Neural progenitor cell (in vitro differentiated cells): ENCODE data around the gene SPAG7. TPM values are rescaled to one million over a fixed set of nuclear protein-coding genes. Genes with fewer than 3 reads are reported as not detected.

Source experiments
- DNase-seq: peaks from one replicate; pipeline ENCODE4 v3.0.0-alpha.2; 2016; ENCODE audit warnings: low spot score
- H2AFZ ChIP-seq: fragments of 200-600 bp; sonication (generic); replicated peaks from 2 replicates; pipeline ENCODE4 v1.6.1; 2016; ENCODE audit warnings: antibody characterized with exemption
- H3F3A ChIP-seq: fragments of 200-600 bp; sonication (generic); 2 replicates; pipeline ENCODE4 v1.6.1; 2016; ENCODE audit warnings: antibody characterized with exemption, low read depth
- H3K27ac ChIP-seq: fragments of 200-600 bp; sonication (generic); 2 replicates; pipeline ENCODE4 v1.5.1; 2016; ENCODE audit warnings: mild to moderate bottlenecking
- H3K27me3 ChIP-seq: fragments of 200-600 bp; sonication (generic); 2 replicates; pipeline ENCODE4 v1.6.1; 2016; ENCODE audit warnings: mild to moderate bottlenecking, moderate library complexity
- H3K36me3 ChIP-seq: fragments of 200-600 bp; sonication (generic); 2 replicates; pipeline ENCODE4 v1.5.1; 2016
- H3K4me1 ChIP-seq: fragments of 200-600 bp; sonication (generic); 2 replicates; pipeline ENCODE4 v1.6.1; 2016; ENCODE audit warnings: mixed run types
- H3K4me2 ChIP-seq: fragments of 200-600 bp; sonication (generic); 2 replicates; pipeline ENCODE4 v1.6.1; 2016
- H3K4me3 ChIP-seq: fragments of 200-600 bp; sonication (generic); 2 replicates; pipeline ENCODE4 v1.5.1; 2016
- H3K79me2 ChIP-seq: fragments of 200-600 bp; sonication (generic); 2 replicates; pipeline ENCODE4 v1.6.1; 2016; ENCODE audit warnings: low read depth
- H3K9ac ChIP-seq: fragments of 200-600 bp; sonication (generic); 2 replicates; pipeline ENCODE4 v1.6.1; 2016
- H3K9me3 ChIP-seq: fragments of 200-600 bp; sonication (generic); 2 replicates; pipeline ENCODE4 v1.5.1; 2016; ENCODE audit warnings: low read depth
- H4K20me1 ChIP-seq: fragments of 200-600 bp; sonication (generic); 2 replicates; pipeline ENCODE4 v1.6.1; 2016; ENCODE audit warnings: low read depth
- H3K27ac Mint-ChIP-seq: 3 replicates; pipeline ENCODE4 v1.8.0; 2021; ENCODE audit warnings: mixed read lengths
- H3K27me3 Mint-ChIP-seq: 2 replicates; pipeline ENCODE4 v1.8.0; 2022; ENCODE audit warnings: low read depth, mild to moderate bottlenecking, inconsistent platforms, moderate library complexity, mixed read lengths; ENCODE audit not compliant: insufficient read depth
- H3K36me3 Mint-ChIP-seq: 3 replicates; pipeline ENCODE4 v1.8.0; 2021; ENCODE audit warnings: mixed read lengths
- H3K4me1 Mint-ChIP-seq: 3 replicates; pipeline ENCODE4 v1.8.0; 2021; ENCODE audit warnings: mixed read lengths
- H3K4me3 Mint-ChIP-seq: 3 replicates; pipeline ENCODE4 v1.8.0; 2021; ENCODE audit warnings: mild to moderate bottlenecking, moderate library complexity, mixed read lengths
- H3K9me3 Mint-ChIP-seq: 3 replicates; pipeline ENCODE4 v1.8.0; 2020; ENCODE audit warnings: mixed read lengths
- CTCF ChIP-seq: fragments of 200-600 bp; sonication (generic); IDR thresholded peaks from 2 replicates; pipeline ENCODE4 v1.5.1; 2017; ENCODE audit warnings: antibody characterized with exemption, mild to moderate bottlenecking
- EZH2 ChIP-seq: fragments of 200-600 bp; sonication (generic); IDR thresholded peaks from 2 replicates; pipeline ENCODE4 v1.6.1; 2017; ENCODE audit warnings: antibody characterized with exemption, mild to moderate bottlenecking, moderate library complexity
- EZH2phosphoT487 ChIP-seq: fragments of 200-600 bp; sonication (generic); IDR thresholded peaks from 2 replicates; pipeline ENCODE4 v1.6.1; 2017; ENCODE audit warnings: antibody characterized with exemption
- total RNA-seq: library from RNA; depleted of rRNA; stranded (reverse); fragments of >200 nt; gene quantifications from 2 replicates; pipeline ENCODE4 v1.2.3, GENCODE V29; 2015; ENCODE audit warnings: low replicate concordance

SPAG7 gene
- total RNA-seq, 1 donor from 2014 or later = 79.7 TPM

GRCh38 chr17:4945944-4946280 lies 21.7 kb downstream of the SPAG7 start:
- no peaks in the 10 kb centered on the region for H3K27me3 ChIP-seq
- H3K79me2 ChIP-seq = peaks cover 74% of the 10 kb centered on the region
- H4K20me1 ChIP-seq = peaks cover 53% of the 10 kb centered on the region
- peak overlapping the region; percentile 62 for H3K9ac ChIP-seq
- Mint-ChIP-seq H3K36me3 (peaks cover 27% of the 10 kb centered on the region), H3K27ac (no peak overlapping the region), H3K4me3 (peak overlapping the region; percentile 93), H3K27me3 (peaks cover 13% of the 10 kb centered on the region), H3K9me3 (no peaks in the 10 kb centered on the region), H3K4me1 (peaks cover 41% of the 10 kb centered on the region)
- TF ChIP-seq EZH2phosphoT487 (no peak), EZH2 (no peak), CTCF (no peak)
- no peak for DNase-seq
- no peak overlapping the region for H2AFZ ChIP-seq
- H3K4me1 ChIP-seq = peaks cover 16% of the 10 kb centered on the region
- no peaks in the 10 kb centered on the region for H3K36me3 ChIP-seq
- H3K4me2 ChIP-seq = peak overlapping the region; percentile 87
- no peaks in the 10 kb centered on the region for H3K9me3 ChIP-seq
- H3K4me3 ChIP-seq = no peak overlapping the region
- H3K27ac ChIP-seq = no peak overlapping the region
- H3F3A ChIP-seq = peaks cover 89% of the 10 kb centered on the region

- Histone ChIP-seq H3K27me3 (no peaks in the 10 kb centered on the region), H2AFZ (no peak overlapping the region), H3K4me2 (no peak overlapping the region), H3K79me2 (peaks cover 78% of the 10 kb centered on the region), H3K36me3 (no peaks in the 10 kb centered on the region), H3K4me1 (peaks cover 17% of the 10 kb centered on the region), H3K27ac (no peak overlapping the region), H3K4me3 (no peak overlapping the region), H3K9ac (no peak overlapping the region), H3F3A (peaks cover 89% of the 10 kb centered on the region), H3K9me3 (no peaks in the 10 kb centered on the region), H4K20me1 (peaks cover 58% of the 10 kb centered on the region)
- peaks cover 13% of the 10 kb centered on the region for H3K27me3 Mint-ChIP-seq
- no peak for TF ChIP-seq CTCF
- no peak for TF ChIP-seq EZH2
- TF ChIP-seq EZH2phosphoT487 = no peak
- no peaks in the 10 kb centered on the region for H3K9me3 Mint-ChIP-seq
- peaks cover 35% of the 10 kb centered on the region for H3K4me1 Mint-ChIP-seq
- peak overlapping the region; percentile 93 for H3K4me3 Mint-ChIP-seq
- peaks cover 27% of the 10 kb centered on the region for H3K36me3 Mint-ChIP-seq
- DNase-seq = no peak
- H3K27ac Mint-ChIP-seq = no peak overlapping the region
Observed at GRCh38 chr17:4945176-4945943, 22.3 kb downstream of the SPAG7 start.

GRCh38 chr17:4944554-4945175 lies 23.0 kb downstream of the SPAG7 start:
- H3K4me3 ChIP-seq = no peak overlapping the region
- Mint-ChIP-seq H3K4me1 (peaks cover 34% of the 10 kb centered on the region), H3K4me3 (peak overlapping the region; percentile 93), H3K36me3 (peaks cover 27% of the 10 kb centered on the region), H3K9me3 (no peaks in the 10 kb centered on the region), H3K27ac (no peak overlapping the region), H3K27me3 (peaks cover 11% of the 10 kb centered on the region)
- H4K20me1 ChIP-seq = peaks cover 58% of the 10 kb centered on the region
- H3K27ac ChIP-seq = peak overlapping the region; percentile 17
- no peaks in the 10 kb centered on the region for H3K36me3 ChIP-seq
- no peak overlapping the region for H3K4me2 ChIP-seq
- TF ChIP-seq EZH2 (no peak), CTCF (no peak), EZH2phosphoT487 (no peak)
- H2AFZ ChIP-seq = no peak overlapping the region
- H3K79me2 ChIP-seq = peaks cover 78% of the 10 kb centered on the region
- DNase-seq = no peak
- H3K27me3 ChIP-seq = no peaks in the 10 kb centered on the region
- no peaks in the 10 kb centered on the region for H3K9me3 ChIP-seq
- peaks cover 89% of the 10 kb centered on the region for H3F3A ChIP-seq
- no peak overlapping the region for H3K9ac ChIP-seq
- peaks cover 17% of the 10 kb centered on the region for H3K4me1 ChIP-seq
